Heart right ventricle (tissue), 16 donors: ENCODE data around the gene FEV. TPM values are rescaled to one million over a fixed set of nuclear protein-coding genes. Genes with fewer than 3 reads are reported as not detected.

Source experiments
- ATAC-seq, 8 donors: fragments of 200-7000 bp; cut with Tn5 transposase; one replicate each; pipeline ENCODE4 v1.9.1; 2020; ENCODE audit warnings: mild to moderate bottlenecking in 8 of 8, moderate library complexity in 8 of 8, moderate number of reproducible peaks in 1 of 8
- DNase-seq, 2 donors: peaks; one replicate each; pipeline ENCODE4 v3.0.0-alpha.2; 2020
- H3K27ac ChIP-seq, 10 donors: fragments of 200-600 bp; sonication (generic) in 2 of 10; one replicate each; pipeline versions ENCODE4 v1.5.0 to v1.8.0; 2020 to 2022; ENCODE audit warnings: mild to moderate bottlenecking in 3 of 10
- H3K27me3 ChIP-seq, 7 donors: fragments of 200-600 bp; one replicate each; pipeline ENCODE4 v1.8.0; 2021 to 2022; ENCODE audit warnings: mild to moderate bottlenecking in 2 of 7
- H3K36me3 ChIP-seq, 9 donors: fragments of 200-600 bp; sonication (generic) in 1 of 9; one replicate each; pipeline versions ENCODE4 v1.5.0 to v1.8.0; 2020 to 2022; ENCODE audit warnings: mild to moderate bottlenecking in 2 of 9
- H3K4me1 ChIP-seq, 9 donors: fragments of 200-600 bp; sonication (generic) in 1 of 9; one replicate each; pipeline versions ENCODE4 v1.5.0 to v1.8.0; 2020 to 2022; ENCODE audit warnings: mild to moderate bottlenecking in 4 of 9
- H3K4me3 ChIP-seq, 10 donors: fragments of 200-600 bp; sonication (generic) in 2 of 10; one replicate each; pipeline versions ENCODE4 v1.5.0 to v1.8.0; 2020 to 2022; ENCODE audit warnings: mild to moderate bottlenecking in 7 of 10, moderate library complexity in 2 of 10
- H3K9me3 ChIP-seq, 11 donors: fragments of 200-600 bp in 10 of 11; sonication (generic) in 2 of 11; one replicate each; pipeline versions ENCODE4 v1.5.0 to v1.8.0; 2013 to 2022; ENCODE audit warnings: mild to moderate bottlenecking in 2 of 11, control low read depth in 1 of 11, moderate library complexity in 1 of 11
- WGBS, 2 donors: extraction: QIAGEN DNeasy Blood & Tissue Kit; methylation state at CpG; one replicate each; pipeline ENCODE4 v1.1.7; 2013; ENCODE audit warnings: inconsistent platforms in 1 of 2; 5-methylcytosine and 5-hydroxymethylcytosine counted together
- intact Hi-C, 10 donors: fragments of 100-400 bp; cut with DNase I; formaldehyde crosslinking; loops; one replicate each; pipeline versions ENCODE4 v1.11.1 to v1.14.2; 2022
- polyA plus RNA-seq, 2 donors: library from polyadenylated mRNA; stranded (reverse); fragments of 200-250 nt; gene quantifications; one replicate each; pipeline ENCODE4 v1.2.3, GENCODE V29; 2013
- total RNA-seq, 10 donors: library from RNA; stranded (reverse); fragmentation: NEBNext Ultra II Directional in 3 of 10; extraction: Animal tissue kit (Norgen Biotek cat#: 25700) in 3 of 10; gene quantifications; one replicate each; pipeline versions ENCODE4 v1.2.1 to v1.2.4, GENCODE V29; 2021 to 2023
- TF ChIP-seq, protein P1 (sequence below), 9 donors: fragments of 200-600 bp; sonication (generic) in 2 of 9; IDR thresholded peaks; one replicate each; pipeline versions ENCODE4 v1.5.0 to v1.8.0; 2021 to 2022; ENCODE audit warnings: antibody characterized with exemption in 9 of 9, mild to moderate bottlenecking in 5 of 9, moderate library complexity in 1 of 9
- donor health status: Arrhythmogenic right ventricular cardiomyopathy.
- donor health status: ischemic (EF 13 %, LVEDD 7.1; RV severe dilation, severe dysfunction).
- donor health status: healthy with polysubstance abuse.
- donor health status: DM: no; HTN: yes; CAD: no.
- donor health status: DM: no; HTN: no; CAD: no.
- donor health status: ischemic (EF 25% LVEDD 6.9; RV normal size, moderate dysfunction).
- donor health status: ischemic (EF 25% LVEDD 5.7; RV mildly dilated, moderate dysfunction).
- donor health status: healthy.
- donor health status: DM: yes; HTN: yes; CAD: no.
- donor health status: Ischemic cardiomyopathy.
- donor health status: ischemic (EF 35%, LVEDD 5.7; RV mildly dilated, moderate dysfunction).
- donor health status: nonischemic (EF 11% LVEDD 7.7; RV severe dilation, severe dysfunction).
- donor health status: DM: yes; HTN: yes; CAD: no.
- donor health status: PGD.
- donor health status: ischemic (EF 29% LVEDD 5.4; RV normal size, mild dysfunction).
- donor health status: nonischemic (EF 23%, LVEDD 6.1; RV moderate dilation, normal function).

Gene FEV
- total and polyA plus RNA-seq, 12 donors = not detected

- H3K27ac ChIP-seq = no peak overlapping the region
- TF ChIP-seq, protein P1, sequence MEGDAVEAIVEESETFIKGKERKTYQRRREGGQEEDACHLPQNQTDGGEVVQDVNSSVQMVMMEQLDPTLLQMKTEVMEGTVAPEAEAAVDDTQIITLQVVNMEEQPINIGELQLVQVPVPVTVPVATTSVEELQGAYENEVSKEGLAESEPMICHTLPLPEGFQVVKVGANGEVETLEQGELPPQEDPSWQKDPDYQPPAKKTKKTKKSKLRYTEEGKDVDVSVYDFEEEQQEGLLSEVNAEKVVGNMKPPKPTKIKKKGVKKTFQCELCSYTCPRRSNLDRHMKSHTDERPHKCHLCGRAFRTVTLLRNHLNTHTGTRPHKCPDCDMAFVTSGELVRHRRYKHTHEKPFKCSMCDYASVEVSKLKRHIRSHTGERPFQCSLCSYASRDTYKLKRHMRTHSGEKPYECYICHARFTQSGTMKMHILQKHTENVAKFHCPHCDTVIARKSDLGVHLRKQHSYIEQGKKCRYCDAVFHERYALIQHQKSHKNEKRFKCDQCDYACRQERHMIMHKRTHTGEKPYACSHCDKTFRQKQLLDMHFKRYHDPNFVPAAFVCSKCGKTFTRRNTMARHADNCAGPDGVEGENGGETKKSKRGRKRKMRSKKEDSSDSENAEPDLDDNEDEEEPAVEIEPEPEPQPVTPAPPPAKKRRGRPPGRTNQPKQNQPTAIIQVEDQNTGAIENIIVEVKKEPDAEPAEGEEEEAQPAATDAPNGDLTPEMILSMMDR (IDR thresholded peaks at IDR 0.05) = no peak
- no peaks in the 10 kb centered on the region for H3K9me3 ChIP-seq
- peaks cover 10 to 50% (median 42%) of the 10 kb centered on the region in 9 donors for H3K4me1 ChIP-seq
- ATAC-seq (no peak), DNase-seq (no peak)
- peak overlapping the region in 7 of 10 donors; percentile 7 to 36 (median 30) for H3K4me3 ChIP-seq
- intact Hi-C loops = no loop called here
- H3K27me3 ChIP-seq = peaks cover 72 to 100% (median 100%) of the 10 kb centered on the region in 7 donors
- no peaks in the 10 kb centered on the region for H3K36me3 ChIP-seq
- 1 to 3% methylated on average over 47 to 49 of the region's 49 CpGs for WGBS, 2 donors
Measured at GRCh38 chr2:218985325-218986091, 524 bp upstream of the FEV start.

DNA sequence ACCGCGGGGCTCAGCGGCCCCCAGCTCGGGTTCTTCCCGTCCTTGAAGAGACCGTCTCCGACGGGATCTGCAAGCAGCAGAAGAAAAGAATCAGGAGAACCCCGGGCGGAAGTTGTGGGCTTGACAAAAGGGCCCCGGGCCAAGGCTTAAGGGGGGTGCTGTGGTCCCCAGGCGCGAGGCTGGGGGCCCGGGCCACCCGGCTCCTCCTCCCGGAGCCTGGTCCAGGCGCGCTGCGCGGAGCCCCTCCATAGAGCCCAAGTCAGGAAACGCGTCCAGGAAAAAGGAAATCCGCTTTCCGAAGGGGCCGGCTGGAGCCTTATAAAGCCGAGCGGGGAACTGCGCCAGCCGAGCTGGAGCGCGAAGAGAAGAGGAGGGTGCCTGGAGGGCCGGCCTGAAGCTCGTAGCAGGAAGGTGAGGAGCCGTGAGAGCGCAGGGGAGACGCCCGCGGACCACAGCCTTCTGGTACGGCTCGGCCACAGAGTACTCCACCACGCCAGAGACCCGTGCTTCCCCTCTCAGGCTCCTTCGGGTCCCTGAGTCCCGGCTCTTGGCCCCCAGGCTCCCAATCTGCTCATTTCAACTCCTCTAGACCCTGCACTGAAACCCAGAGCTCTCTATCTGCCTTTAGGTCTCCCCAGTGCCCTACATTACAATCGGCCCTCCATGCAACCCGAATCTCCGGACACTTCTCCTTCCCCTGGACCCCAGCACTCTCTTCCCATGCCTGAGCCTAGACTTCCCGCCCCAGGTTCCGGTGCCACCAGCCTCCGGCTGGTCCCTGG lies 554 bp downstream of the FEV start:
- ATAC-seq (peak; percentile 18 to 87 (median 70)), DNase-seq (peak in 1 of 2 donors; percentile 67)
- Histone ChIP-seq H3K27me3 (peaks cover 63 to 100% (median 99%) of the 10 kb centered on the region in 7 donors), H3K4me3 (peak overlapping the region in 9 of 10 donors; percentile 7 to 36 (median 28)), H3K9me3 (no peaks in the 10 kb centered on the region), H3K4me1 (peaks cover 10 to 56% (median 42%) of the 10 kb centered on the region in 9 donors), H3K36me3 (no peaks in the 10 kb centered on the region), H3K27ac (no peak overlapping the region)
- intact Hi-C loops = no loop called here
- 1% methylated on average over 50 of the region's 50 CpGs for WGBS, 2 donors
- TF ChIP-seq, protein P1 (IDR thresholded peaks at IDR 0.05) = no peak

DNA sequence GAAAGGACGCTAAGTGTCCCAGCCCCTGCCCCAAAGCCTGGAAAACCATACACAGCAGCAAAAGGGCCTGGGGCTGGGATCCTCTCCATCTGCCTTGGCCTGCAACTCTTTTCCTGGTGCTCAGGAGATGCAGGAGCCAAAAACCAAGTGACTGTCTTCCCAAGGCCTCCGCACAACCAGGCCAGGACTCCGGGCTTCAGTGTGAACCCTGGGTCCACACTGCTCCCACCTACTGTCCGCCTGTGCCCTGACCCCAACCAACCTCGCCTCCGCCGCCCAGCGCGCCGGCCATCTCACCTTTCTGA lies 1.1 kb downstream of the FEV start:
- Histone ChIP-seq H3K27me3 (peaks cover 61 to 100% (median 99%) of the 10 kb centered on the region in 7 donors), H3K36me3 (no peaks in the 10 kb centered on the region), H3K4me1 (peaks cover 10 to 56% (median 42%) of the 10 kb centered on the region in 9 donors), H3K9me3 (no peaks in the 10 kb centered on the region), H3K4me3 (peak overlapping the region in 8 of 10 donors; percentile 19 to 36 (median 29)), H3K27ac (no peak overlapping the region)
- 11 to 12% methylated on average over 10 of the region's 10 CpGs for WGBS, 2 donors
- no peak for ATAC-seq
- intact Hi-C loops = no loop called here
- TF ChIP-seq, protein P1 (IDR thresholded peaks at IDR 0.05) = no peak
- DNase-seq = no peak

GRCh38 chr2:218983263-218983933 lies 1.6 kb downstream of the FEV start:
- TF ChIP-seq, protein P1 (IDR thresholded peaks at IDR 0.05) = no peak
- Histone ChIP-seq H3K4me1 (peaks cover 10 to 56% (median 42%) of the 10 kb centered on the region in 9 donors), H3K4me3 (no peak overlapping the region), H3K9me3 (no peaks in the 10 kb centered on the region), H3K27ac (no peak overlapping the region), H3K27me3 (peaks cover 56 to 100% (median 99%) of the 10 kb centered on the region in 7 donors), H3K36me3 (no peaks in the 10 kb centered on the region)
- ATAC-seq = no peak
- 20 to 26% methylated on average over 23 of the region's 23 CpGs for WGBS, 2 donors
- intact Hi-C loops = no loop called here
- DNase-seq = no peak
